Upper lobe of right lung (tissue), 1 donor: ENCODE data around the gene RFX1. TPM values are rescaled to one million over a fixed set of nuclear protein-coding genes. Genes with fewer than 3 reads are reported as not detected.

Source experiments
- ATAC-seq: fragments of 200-7000 bp; cut with Tn5 transposase; one replicate; pipeline ENCODE4 v1.9.1; 2020; ENCODE audit warnings: mild to moderate bottlenecking, moderate library complexity
- DNase-seq: peaks from one replicate; pipeline ENCODE4 v3.0.0-alpha.2; 2020
- H3K27ac ChIP-seq: fragments of 200-600 bp; one replicate; pipeline ENCODE4 v1.8.0; 2022
- H3K27me3 ChIP-seq: fragments of 200-600 bp; one replicate; pipeline ENCODE4 v1.8.0; 2022; ENCODE audit warnings: mild to moderate bottlenecking
- H3K36me3 ChIP-seq: fragments of 200-600 bp; one replicate; pipeline ENCODE4 v1.8.0; 2022
- H3K4me1 ChIP-seq: fragments of 200-600 bp; one replicate; pipeline ENCODE4 v1.8.0; 2022
- H3K4me3 ChIP-seq: fragments of 200-600 bp; one replicate; pipeline ENCODE4 v1.8.0; 2022; ENCODE audit warnings: mild to moderate bottlenecking
- H3K9me3 ChIP-seq: fragments of 200-600 bp; one replicate; pipeline ENCODE4 v1.8.0; 2022
- CTCF ChIP-seq: fragments of 200-600 bp; IDR thresholded peaks from one replicate; pipeline ENCODE4 v1.8.0; 2022; ENCODE audit warnings: antibody characterized with exemption
- intact Hi-C: fragments of 100-400 bp; cut with DNase I; formaldehyde crosslinking; loops from one replicate; pipeline ENCODE4 v1.11.0; 2022
- total RNA-seq: library from RNA; stranded (reverse); fragmentation: NEBNext Ultra II Directional; extraction: Animal tissue kit (Norgen Biotek cat#: 25700); gene quantifications from one replicate; pipeline ENCODE4 v1.2.1, GENCODE V29; 2021
- donor health status: DM: no; HTN: yes; CAD: no; lungs with severe emphysema.

Gene RFX1
- total RNA-seq, 1 donor from 2014 or later: 17.8 TPM

GRCh38 chr19:13990085-13990484 is 16.0 kb downstream of the RFX1 start:
- no peak for ATAC-seq
- H3K9me3 ChIP-seq: no peaks in the 10 kb centered on the region
- no peak for DNase-seq
- peaks cover 4% of the 10 kb centered on the region for H3K36me3 ChIP-seq
- H3K4me3 ChIP-seq: no peak overlapping the region
- peaks cover 33% of the 10 kb centered on the region for H3K4me1 ChIP-seq
- intact Hi-C loops: no loop called here
- H3K27ac ChIP-seq: no peak overlapping the region
- no peak for TF ChIP-seq CTCF
- no peaks in the 10 kb centered on the region for H3K27me3 ChIP-seq

DNA sequence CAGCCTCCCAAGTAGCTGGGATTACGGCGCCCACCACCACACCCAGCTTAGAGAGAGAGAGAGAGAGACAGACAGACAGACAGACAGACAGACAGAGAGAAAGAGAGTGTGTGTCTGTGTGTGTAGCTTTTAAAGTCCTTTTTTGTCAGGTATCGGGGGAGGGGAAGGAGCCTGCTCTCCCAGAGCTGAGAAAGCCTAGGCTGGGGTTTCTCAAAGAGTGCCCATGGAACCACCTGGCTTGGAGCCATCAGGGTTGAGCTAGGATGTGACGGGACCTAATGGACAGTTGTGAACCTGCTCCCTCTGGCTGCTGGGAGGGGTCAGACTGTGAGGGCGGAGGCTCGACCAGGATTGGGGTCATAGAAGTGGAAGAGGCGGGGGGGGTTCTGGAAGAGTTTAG is 16.6 kb downstream of the RFX1 start:
- H3K27me3 ChIP-seq: no peaks in the 10 kb centered on the region
- H3K27ac ChIP-seq: no peak overlapping the region
- ATAC-seq (no peak), DNase-seq (no peak)
- peaks cover 4% of the 10 kb centered on the region for H3K36me3 ChIP-seq
- no peak overlapping the region for H3K4me3 ChIP-seq
- no peaks in the 10 kb centered on the region for H3K9me3 ChIP-seq
- intact Hi-C loops: no loop called here
- H3K4me1 ChIP-seq: peaks cover 35% of the 10 kb centered on the region
- no peak for TF ChIP-seq CTCF

- Histone ChIP-seq H3K27ac (peak overlapping the region; percentile 93), H3K4me1 (peaks cover 35% of the 10 kb centered on the region), H3K9me3 (no peaks in the 10 kb centered on the region), H3K36me3 (peaks cover 2% of the 10 kb centered on the region), H3K4me3 (peak overlapping the region; percentile 19), H3K27me3 (no peaks in the 10 kb centered on the region)
- peak; percentile 50 for ATAC-seq
- intact Hi-C loops: no loop called here
- DNase-seq: peak; percentile 84
- no peak for TF ChIP-seq CTCF
These were observed 18.8 kb downstream of the RFX1 start for GRCh38 chr19:13987101-13987890.

DNA sequence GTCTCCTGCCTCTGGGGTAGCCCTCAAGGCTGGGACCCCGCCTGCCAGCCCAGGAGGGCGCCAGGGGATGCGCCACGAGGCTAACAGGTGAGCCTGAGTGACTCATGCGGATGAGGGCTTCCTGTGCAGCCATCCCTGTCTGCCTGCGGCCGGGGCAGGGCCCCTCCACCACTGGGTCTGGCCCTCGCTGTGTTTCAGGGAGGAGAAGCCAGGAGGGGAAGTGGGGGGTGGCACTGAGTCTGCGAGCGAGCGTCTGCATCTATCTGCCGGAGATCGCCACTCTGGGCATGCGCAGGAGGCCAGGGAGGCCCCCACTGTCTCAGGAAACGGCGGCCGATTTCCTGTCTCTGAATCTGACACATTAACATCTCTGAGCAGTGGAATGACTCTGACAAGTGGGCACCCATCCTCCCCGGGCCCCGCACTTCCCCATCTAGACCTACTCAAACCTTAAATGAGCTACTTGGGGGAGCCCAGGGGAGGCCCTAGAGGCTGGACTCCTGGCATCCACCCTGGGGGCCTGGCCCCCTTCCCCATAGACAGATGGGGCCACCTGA is 19.7 kb downstream of the RFX1 start:
- peak; percentile 92 for DNase-seq
- H3K4me3 ChIP-seq: peak overlapping the region; percentile 19

DNA sequence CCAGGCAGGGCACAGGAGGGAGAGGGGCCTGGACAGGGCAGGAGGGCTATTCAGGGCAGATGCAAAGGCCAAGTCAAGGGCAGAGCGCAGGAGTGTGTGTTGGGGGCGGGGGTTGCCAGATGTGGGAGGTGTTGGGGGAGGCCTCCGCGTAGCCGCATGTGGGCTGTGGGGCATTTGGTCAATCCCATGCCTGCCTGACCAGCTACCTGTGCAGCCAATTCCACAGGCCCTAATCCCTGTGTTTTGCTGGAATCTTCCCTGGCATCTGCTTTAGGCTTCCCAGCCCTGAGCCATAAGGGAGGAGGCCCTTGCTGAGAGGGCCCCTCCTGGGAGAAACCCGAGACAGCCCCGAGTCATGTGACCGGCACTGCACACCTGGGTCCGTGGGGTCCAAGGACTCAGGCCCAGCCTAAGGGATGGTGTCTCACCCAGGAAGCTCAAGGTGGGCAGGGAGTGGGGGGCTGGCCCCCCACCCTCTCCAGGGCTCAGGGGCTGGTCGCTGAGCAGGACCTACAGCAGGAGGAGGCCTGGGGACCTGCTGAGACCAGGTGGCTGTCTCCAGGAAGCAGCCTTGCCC is 20.3 kb downstream of the RFX1 start:
- peak overlapping the region; percentile 93 for H3K27ac ChIP-seq
- DNase-seq: no peak
- peaks cover 35% of the 10 kb centered on the region for H3K4me1 ChIP-seq
- no peak for ATAC-seq
- no peak for TF ChIP-seq CTCF
- no peak overlapping the region for H3K4me3 ChIP-seq
- H3K9me3 ChIP-seq: no peaks in the 10 kb centered on the region
- intact Hi-C loops: no loop called here
- no peaks in the 10 kb centered on the region for H3K27me3 ChIP-seq
- H3K36me3 ChIP-seq: no peaks in the 10 kb centered on the region

More for the DNA sequence above, 19.7 kb downstream of the RFX1 start:
- peak; percentile 81 for ATAC-seq
- TF ChIP-seq CTCF: no peak
- Histone ChIP-seq H3K36me3 (no peaks in the 10 kb centered on the region), H3K4me1 (peaks cover 35% of the 10 kb centered on the region), H3K9me3 (no peaks in the 10 kb centered on the region), H3K27ac (peak overlapping the region; percentile 93), H3K27me3 (no peaks in the 10 kb centered on the region)
- intact Hi-C loops: no loop called here
